GM19043 (cell line): ENCODE measurements around the gene GTF2E1.
"Not testable (repeated sequence)": the region's sequence is repeated elsewhere in the genome, so short reads cannot be mapped to it uniquely, and the experiment has no call there.

Experiments
- ATAC-seq: cut with Tn5 transposase; IDR thresholded peaks from one replicate; pipeline ENCODE4 v1.9.1; 2021; ENCODE audit warnings: low read depth; ENCODE audit not compliant: unreplicated experiment

Gene GTF2E1

DNA sequence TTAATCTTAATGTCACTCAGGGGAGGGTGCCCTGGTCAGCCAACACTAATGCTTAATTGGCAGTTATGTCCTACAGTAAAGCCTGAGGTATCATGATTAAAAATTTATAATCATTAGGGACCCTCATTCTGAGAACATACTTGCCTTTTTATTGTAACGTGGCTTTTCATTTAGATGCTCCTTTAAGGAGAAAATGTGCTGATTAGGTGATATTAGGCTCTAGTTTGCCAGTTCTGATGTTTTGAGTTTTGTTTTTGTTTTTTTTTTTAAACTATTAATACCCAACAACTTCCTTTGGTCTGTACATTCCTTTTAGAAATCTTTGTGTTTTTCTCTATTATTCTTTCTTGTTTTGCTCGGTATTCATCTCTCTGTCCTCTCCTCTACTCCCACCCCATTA lies 10.3 kb downstream of the GTF2E1 start:
- no peak for ATAC-seq

DNA sequence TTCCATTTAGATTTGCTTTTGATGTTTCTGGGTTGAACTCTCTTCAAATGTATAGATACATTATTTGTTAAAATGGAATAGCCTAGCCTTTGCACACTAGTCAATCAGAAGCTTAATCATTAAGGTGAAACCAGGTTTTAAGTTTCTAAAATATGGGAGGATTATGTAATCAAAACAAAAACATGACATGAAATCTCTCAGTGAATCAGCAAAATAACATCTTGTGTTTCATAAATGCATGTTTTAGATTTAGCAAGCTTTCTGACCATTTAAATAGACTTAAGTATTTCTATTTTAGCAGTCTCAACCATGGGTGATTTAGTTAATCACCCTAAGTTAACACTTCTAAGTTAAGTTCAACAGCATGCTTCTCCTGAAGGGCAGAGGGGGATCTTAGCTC lies 11.3 kb downstream of the GTF2E1 start:
- no peak for ATAC-seq

DNA sequence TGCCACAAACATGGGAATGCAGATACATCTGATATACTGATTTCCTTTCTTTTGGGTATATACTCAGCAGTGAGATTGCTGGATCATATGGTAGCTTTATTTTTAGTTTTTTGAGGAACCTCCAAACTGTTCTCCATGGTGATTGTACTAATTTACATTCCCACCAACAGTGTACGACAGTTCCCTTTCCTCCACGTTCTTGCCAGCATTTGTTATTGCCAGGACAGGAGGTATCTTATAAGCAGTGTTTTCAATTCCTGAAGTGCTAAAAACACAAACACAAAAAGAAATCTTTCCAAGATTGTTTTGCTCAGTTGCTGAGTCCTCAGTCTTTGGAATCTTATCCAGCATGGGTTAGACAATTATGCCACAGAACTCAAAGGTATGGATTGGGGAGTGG lies 13.5 kb downstream of the GTF2E1 start:
- ATAC-seq, result no peak

DNA sequence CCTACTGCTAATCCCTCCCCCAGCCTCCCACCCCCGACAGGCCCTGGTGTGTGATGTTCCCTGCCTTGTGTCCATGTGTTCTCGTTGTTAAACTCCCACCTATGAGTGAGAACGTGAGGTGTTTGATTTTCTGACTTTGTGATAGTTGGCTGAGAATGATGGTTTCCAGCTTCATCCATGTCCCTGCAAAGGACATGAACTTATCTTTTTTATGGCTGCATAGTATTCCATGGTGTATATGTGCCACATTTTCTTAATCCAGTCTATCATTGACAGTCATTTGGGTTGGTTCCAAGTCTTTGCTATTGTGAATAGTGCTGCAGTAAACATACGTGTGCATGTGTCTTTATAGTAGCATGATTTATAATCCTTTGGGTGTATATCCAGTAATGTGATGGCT lies 16.0 kb downstream of the GTF2E1 start:
- not testable (repeated sequence) for ATAC-seq

DNA sequence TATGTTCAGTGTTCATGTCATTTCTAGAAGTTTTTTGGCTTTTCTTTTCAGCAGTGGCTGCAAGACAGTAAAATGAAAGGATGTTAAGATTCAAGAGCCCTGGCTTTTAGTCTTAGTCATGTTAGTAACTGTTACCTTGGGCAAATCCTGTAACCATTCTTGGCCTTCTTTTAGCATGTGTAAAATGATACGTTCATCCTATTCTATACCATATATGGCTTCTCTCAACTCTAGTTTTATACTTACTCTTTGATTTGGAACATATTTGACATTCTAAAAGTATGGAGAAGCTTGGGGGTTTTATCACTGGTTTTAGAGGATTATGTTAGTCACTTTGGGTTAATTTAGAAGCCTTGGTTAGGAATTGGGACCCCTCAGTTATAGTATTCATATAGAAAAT lies 20.1 kb downstream of the GTF2E1 start:
- ATAC-seq, result no peak

DNA sequence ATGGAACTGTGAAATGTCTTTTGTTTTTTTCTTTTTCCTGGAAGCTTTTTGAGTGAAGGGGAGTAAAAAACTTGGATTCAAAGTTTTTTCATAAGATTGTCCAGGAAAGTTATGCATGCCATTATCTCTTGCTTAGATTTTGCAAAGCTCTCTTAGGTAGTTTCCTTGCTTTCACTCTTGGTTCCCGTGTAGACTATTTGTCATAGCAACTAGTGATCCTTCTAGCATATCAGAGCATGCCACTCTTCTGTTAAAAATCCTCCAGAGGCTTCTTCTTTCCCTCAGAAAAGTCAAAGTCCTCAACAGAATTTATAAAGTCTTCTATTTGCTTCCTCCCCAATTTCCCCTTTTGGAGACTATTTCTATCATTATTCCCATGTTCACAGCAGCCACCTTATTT lies 21.1 kb downstream of the GTF2E1 start:
- peak; percentile 68 for ATAC-seq

DNA sequence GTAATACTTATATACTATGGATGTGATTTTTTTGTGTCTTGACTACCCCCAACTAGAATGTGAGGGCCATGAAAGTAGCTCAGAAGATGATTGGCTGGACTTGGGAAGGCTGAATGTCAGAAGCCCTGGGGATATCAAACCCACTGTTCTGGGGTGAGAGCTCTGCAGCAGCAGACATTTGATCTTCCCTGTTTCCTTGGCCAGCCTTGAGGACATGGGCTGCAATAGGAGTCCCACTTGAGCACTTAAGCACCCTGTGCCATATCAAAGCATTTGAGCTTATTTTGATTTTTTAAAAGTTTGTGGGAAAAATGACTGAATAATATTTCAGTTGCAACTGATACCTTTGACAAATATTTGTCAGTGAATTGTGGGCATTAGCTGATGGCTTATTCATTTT lies 21.7 kb downstream of the GTF2E1 start:
- ATAC-seq, result peak; percentile 7

DNA sequence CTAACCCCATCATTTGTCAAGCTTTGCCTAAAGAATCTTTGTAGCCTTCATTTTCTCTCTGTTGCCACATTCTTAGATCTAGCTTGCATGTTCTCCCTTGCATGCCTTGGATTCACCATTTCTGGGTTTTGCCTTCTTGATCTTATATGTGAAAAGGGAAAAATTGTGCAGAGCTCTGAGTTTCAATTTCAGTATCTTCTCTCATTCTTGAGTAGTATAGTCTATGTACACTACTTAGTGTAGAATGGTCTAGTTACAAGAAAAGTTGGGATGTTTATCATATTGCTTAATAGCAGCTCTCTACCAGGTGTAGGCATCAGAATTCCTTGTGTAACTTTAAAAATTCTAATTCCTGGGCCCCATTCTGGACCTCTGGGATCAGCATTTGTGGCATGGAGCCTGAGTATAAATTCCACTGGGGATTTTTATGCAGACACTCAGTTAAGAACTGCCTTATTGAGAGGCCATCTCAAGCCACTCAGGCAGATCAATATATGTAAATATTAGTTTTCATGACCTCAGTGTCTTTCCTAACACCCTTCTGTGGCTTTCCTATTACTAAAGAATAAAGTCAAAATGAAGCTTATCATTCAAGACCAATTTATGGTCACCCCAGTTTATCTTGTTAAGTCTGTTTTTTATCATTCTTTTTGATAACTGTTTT lies 23.4 kb downstream of the GTF2E1 start:
- ATAC-seq, result peak; percentile 53

DNA sequence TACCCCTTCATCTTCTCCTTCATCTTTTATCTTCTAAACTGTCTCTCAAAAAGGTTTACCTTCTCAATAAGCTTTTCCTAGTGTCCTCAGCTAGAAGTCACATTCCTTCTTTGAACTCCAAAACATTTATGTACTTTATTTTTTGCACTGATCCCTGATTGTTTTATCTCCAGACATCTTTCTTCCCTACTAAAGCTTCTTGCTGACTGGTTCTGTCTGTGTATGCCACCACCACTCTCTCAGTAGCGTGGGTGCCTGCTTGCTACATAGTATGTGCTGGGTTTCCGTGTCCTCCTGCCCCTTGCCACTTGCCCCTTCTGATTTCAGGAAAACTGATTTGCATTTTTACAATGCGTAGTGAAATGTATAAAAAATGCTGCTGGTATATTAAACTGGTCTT lies 24.0 kb downstream of the GTF2E1 start:
- no peak for ATAC-seq

DNA sequence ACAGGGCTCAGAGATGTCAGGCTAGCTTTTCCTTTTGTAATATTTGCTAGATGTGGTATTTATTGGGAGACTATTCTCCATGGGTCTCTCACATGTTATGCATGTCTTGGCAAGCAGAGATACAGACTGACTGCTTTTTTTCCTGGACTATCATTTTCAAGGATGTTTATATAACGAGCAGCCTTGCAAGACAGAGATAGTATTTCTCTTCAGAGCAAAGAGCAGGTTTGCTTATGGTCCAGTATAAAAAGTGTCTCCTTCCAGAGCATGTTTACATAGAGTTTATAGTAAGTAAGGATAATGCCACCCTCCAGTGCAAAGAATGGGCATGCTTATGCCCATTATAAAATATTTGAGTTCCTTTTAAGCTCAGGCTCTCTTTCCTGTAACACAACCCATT lies 24.6 kb downstream of the GTF2E1 start:
- no peak for ATAC-seq

DNA sequence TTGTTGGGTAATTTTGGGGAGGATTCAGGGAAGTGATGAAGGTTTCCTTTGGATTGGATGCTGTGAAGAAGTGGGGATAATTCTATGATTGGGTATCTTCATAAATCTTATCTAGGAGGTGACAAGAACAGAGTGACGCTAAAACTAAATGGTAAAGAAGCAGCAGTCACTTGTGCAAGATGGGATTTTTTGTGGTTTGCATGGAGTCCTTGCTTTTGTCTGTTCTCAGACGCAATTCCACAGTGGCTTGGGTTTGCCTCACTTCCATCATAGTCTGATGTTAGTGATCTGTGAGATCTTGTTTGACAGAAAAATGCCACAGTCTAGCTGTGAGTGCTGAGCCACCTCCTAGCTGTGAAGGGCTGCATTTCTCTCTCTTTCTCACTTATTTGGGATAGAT lies 26.9 kb downstream of the GTF2E1 start:
- ATAC-seq, result no peak

DNA sequence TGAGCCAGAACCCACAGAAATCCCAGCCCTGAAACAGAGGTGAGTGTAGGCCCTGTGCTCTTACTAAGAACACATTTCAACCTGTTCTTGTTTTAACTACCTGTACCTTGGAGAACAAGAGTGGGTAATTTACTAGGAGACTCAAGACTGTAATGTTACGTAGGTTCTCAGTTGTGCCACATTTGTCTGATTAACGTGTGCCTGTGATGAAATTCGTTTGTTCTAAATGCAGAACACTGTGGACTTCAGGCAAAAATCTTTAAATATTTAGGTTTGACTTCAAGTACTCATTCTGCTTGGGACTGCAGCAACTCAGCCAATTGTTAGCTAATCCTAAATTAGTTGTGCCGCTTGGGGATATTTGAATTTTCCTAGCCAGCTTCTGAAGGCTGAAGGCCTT lies 28.3 kb downstream of the GTF2E1 start:
- ATAC-seq, result no peak

DNA sequence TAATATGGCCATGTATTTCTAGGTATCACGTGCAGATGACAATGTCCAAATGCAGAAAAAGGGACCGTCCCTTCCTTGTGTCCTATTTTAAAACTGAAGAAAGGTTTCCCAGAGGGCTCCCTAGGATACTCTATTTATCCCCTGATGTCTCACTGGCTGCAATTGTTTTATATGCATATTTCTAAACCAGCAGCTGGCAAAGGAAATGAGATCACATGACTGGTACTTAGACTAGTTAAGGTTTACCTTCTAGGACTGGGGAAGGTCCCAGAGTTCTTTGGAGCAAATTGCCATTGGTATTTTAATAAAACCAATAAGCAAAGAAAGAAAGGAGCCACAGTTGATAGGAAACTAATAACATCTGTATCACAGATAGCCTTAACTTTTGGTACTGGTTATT lies 29.5 kb downstream of the GTF2E1 start:
- no peak for ATAC-seq

DNA sequence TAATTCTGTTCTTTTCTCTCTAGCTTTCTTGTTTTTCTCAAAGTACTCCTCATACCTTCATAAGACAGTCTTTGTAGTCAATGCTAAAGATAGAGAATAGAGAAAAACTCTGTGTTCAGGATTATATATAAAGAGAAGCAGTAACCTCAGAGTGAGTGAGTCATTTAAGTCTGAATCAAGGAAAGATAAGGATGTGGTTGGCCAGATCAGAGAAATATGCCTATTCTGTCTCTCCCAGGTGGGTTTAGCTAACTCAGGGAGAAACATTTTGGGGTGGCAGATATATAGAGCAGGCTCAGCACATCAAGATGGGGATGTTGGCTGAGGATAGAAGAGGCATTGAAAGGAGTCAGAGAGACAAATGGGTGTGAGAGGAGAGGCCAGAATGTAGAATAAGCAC lies 31.4 kb downstream of the GTF2E1 start:
- peak; percentile 82 for ATAC-seq

DNA sequence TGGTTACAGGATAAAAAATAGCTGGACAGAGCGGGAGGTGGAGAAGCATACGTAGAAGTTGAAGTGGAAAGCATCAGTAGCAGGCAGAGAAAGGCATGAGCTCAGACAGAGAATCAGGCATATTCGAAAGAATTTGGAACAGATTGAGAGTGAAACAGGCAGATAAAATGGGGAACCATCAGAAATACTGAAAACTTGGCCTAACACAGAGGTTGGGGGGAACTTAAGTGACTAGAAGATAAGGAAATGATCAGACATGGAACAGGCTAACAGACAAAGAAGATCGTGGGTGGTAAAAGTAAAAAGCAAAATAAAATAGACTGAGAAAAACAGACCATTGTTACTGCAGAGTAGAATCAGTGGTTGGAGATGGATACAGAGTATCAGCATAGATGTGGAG lies 32.9 kb downstream of the GTF2E1 start:
- no peak for ATAC-seq

DNA sequence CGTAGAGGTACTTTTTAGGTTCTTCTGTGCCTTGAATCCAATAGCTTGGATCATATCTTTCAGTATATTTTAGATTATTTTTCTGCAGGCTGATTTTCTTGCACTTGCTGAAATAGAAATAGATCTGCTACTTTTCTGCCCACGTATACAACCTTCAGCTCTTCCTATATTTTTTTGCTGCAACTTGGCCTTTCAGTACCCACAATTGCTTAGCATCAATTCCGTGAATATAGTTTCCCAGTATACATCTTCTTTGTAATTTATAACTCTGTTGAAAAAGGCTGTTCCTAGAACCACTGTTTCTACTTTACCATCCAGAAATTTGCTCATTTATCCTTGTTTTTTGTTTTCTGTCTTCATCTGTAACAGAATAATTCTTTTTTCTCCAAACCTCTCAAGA lies 36.2 kb downstream of the GTF2E1 start:
- no peak for ATAC-seq

DNA sequence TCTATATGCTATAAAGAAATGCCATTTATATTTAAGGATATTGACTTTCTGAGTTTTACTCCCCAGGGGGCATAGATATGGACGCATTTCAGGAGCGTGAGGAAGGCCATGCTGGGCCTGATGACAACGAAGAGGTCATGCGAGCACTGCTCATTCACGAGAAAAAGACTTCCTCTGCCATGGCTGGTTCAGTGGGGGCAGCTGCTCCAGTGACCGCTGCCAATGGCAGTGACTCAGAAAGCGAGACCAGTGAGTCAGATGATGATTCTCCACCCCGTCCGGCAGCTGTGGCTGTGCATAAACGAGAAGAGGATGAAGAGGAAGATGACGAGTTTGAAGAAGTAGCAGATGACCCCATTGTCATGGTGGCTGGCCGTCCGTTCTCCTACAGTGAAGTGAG lies 38.4 kb downstream of the GTF2E1 start:
- peak; percentile 93 for ATAC-seq

DNA sequence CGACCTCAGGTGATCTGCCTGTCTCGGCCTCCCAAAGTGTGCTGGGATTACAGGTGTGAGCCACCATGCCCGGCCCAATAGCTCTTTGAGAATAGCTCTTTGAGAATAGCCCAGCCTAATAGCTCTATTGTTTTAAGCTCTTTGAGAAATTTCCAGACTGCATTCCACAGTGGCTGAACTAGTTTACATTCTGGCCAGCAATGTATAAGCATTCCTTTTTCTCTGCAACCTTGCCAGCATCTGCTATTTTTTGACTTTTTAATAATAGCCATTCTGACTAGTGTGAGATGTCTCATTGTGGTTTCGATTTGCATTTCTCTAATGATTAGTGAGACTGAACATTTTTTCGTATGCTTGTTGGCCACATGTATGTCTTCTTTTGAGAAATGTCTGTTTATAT lies 43.3 kb downstream of the GTF2E1 start:
- peak; percentile 56 for ATAC-seq

DNA sequence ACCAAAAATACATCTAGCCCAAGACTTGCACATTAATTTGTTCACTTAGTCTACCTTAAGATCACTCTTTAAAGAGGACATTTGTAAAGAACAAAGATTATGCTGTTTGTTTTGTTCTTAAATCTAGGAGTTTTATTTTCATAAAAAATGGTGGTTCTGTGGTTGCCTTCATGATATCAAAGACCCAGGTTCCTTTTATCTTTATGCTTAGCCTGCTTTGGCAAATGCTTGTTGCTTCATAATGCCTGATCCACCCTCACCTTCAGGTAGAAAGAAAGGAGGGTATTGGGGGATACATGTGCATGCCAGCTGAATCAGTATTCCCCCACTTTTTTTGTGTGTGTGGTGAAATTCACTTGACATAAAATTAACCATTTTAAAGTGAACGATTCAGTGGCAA lies 48.5 kb downstream of the GTF2E1 start:
- no peak for ATAC-seq

DNA sequence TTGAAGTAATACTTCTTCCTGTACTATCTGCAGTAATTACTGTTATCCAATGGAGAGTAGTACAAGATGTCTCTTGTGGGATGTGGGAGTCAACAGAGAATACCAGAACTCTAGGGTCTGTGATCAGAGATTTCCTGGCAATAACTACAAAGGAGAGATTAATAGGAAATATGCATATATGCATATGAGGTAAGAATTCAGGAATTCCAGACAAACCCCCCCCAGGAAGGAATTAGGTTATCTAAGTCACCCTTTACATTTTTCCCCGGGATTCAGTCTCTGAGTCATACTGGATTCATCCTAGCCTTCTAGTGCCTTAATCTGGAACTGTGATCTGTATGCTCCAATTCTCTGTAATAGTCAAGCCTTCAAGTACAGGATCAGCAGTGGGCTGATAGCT lies 49.4 kb downstream of the GTF2E1 start:
- ATAC-seq, result no peak

DNA sequence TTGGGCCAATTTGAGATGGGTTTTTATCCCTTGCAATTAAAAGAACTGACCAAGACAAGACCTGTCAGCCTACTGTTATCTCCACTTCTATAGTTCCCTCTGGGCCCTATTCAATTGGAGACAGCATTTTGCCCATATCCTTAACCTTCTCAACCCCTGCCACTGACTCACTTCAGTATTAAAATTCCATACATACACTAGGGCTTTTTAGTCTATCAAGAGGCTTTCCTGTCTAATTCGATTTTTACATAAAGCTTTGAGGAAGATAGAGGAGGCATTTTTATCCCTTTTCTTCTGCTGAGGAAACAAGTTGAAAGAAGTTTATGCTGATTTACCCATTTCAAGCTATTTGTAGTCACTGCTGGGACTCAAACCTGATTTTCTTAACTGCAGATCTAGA lies 51.1 kb downstream of the GTF2E1 start:
- ATAC-seq, result no peak

DNA sequence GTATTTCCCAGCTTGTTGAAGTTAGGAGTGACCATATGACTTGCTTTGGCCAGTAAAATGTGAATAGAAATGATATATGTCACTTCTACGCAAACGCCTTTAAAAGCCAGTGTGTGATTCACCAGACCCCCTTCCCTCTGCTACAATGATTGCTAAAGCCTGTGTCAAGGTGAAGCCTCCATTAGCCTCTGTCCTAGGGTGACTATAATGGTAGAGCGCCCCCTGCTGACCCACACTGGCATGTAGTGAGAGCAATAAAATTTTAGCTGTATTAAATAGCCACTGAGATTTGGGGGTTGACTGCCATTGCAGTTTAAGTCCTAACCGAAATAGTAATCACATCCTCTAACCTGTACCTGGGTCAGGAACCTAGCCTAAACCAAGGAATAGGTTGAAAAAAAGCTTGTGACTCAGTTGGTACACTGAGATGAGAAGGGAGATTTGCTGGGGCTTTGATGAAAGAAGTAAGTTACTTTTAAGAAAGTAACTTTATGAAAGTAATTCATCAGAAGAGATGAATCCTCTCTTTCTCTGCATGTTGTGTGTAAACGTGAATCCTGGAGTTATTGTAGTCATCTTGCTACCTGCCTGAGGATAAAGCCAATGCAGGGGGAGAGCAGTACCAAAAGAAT lies 52.6 kb downstream of the GTF2E1 start:
- ATAC-seq, result peak; percentile 91

DNA sequence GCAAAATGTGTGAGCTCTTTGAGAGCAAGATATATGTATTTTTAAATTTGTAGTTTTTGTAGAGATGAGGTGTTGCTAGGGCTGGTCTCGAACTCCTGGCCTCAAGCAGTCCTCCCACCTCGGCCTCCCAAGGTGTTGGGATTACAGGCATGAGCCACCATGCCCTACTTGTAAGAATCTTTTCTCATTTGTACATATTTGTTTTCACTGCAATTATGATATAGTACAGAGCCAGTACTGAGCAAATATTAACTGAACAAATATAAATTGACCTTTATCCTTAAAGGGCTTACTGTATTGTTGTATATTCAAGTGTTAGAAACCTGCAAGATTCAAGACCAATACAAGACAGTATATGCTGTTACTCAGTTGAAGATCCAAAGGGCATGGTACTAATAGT lies 53.4 kb downstream of the GTF2E1 start:
- ATAC-seq, result no peak
